ENCODE data around the gene ENTPD7. TPM values are rescaled to one million over a fixed set of nuclear protein-coding genes. Genes with fewer than 3 reads are reported as not detected.

Gene ENTPD7
- 10 to 100 TPM in 3 of 6 donors, 1 to 10 TPM in 3; 2.9 to 12.3 (median 9.3) TPM for total RNA-seq

GRCh38 chr10:99659031-99659867, at the start of gene ENTPD7:
TSS of gene ENTPD7 (plus strand) at chr10:99659509. CDS start at chr10:99659957, 448 bp downstream.
- Histone ChIP-seq H3K27ac (peak within 1 kb of the TSS; percentile 36 to 82 (median 74)), H3K4me1 (peaks cover 10 to 28% (median 15%) of the 10 kb centered on the region in 4 donors), H3K36me3 (peaks cover 0 to 5% (median 0%) of the 10 kb centered on the region in 4 donors), H3K9me3 (no peaks in the 10 kb centered on the region), H3K4me3 (peak within 1 kb of the TSS; percentile 50 to 88 (median 82)), H3K27me3 (no peaks in the 10 kb centered on the region)
- peak; percentile 99 to 100 for ATAC-seq (ENCODE audit: low FRiP score in 2 of 2)
- TF ChIP-seq EP300 (IDR thresholded peaks at IDR 0.05), result no peak
- peak; percentile 38 to 84 (median 80) for TF ChIP-seq CTCF (IDR thresholded peaks at IDR 0.05)
- TF ChIP-seq POLR2AphosphoS5 (IDR thresholded peaks at IDR 0.05), result peak; percentile 18 to 56
- peak in 2 of 4 donors; percentile 29 to 54 for TF ChIP-seq POLR2A (IDR thresholded peaks at IDR 0.05)
- peak; percentile 96 to 99 for DNase-seq
- WGBS, 2 donors, result 0 to 1% methylated on average over 26 to 36 of the region's 71 CpGs

- DNase-seq (no peak), ATAC-seq (ENCODE audit: low FRiP score in 2 of 2) (no peak)
- no peaks in the 10 kb centered on the region for H3K9me3 ChIP-seq
- no peaks in the 10 kb centered on the region for H3K27me3 ChIP-seq
- peaks cover 0 to 65% (median 30%) of the 10 kb centered on the region in 4 donors for H3K36me3 ChIP-seq
- H3K4me1 ChIP-seq, result no peaks in the 10 kb centered on the region
- TF ChIP-seq CTCF (IDR thresholded peaks at IDR 0.05) (no peak), POLR2A (IDR thresholded peaks at IDR 0.05) (no peak), EP300 (IDR thresholded peaks at IDR 0.05) (no peak), POLR2AphosphoS5 (IDR thresholded peaks at IDR 0.05) (no peak)
- H3K27ac ChIP-seq, result no peak overlapping the region
- WGBS, 2 donors, result 92 to 94% methylated on average over 3 of the region's 3 CpGs
- H3K4me3 ChIP-seq, result no peak overlapping the region
These were observed 49.1 kb upstream of the ENTPD7 start for GRCh38 chr10:99610221-99610620.

GRCh38 chr10:99611326-99611725, 48.0 kb upstream of the ENTPD7 start:
- WGBS, 2 donors, result 54 to 68% methylated on average over 4 of the region's 4 CpGs
- no peaks in the 10 kb centered on the region for H3K27me3 ChIP-seq
- peaks cover 0 to 68% (median 30%) of the 10 kb centered on the region in 4 donors for H3K36me3 ChIP-seq
- H3K4me1 ChIP-seq, result peaks cover 0 to 4% (median under 1%) of the 10 kb centered on the region in 4 donors
- H3K4me3 ChIP-seq, result no peak overlapping the region
- no peaks in the 10 kb centered on the region for H3K9me3 ChIP-seq
- TF ChIP-seq CTCF (IDR thresholded peaks at IDR 0.05) (no peak), POLR2A (IDR thresholded peaks at IDR 0.05) (no peak), EP300 (IDR thresholded peaks at IDR 0.05) (no peak), POLR2AphosphoS5 (IDR thresholded peaks at IDR 0.05) (no peak)
- ATAC-seq (ENCODE audit: low FRiP score in 2 of 2) (no peak), DNase-seq (no peak)
- no peak overlapping the region for H3K27ac ChIP-seq

- DNase-seq (no peak), ATAC-seq (ENCODE audit: low FRiP score in 2 of 2) (peak; percentile 66 to 81)
- H3K4me3 ChIP-seq, result no peak overlapping the region
- no peaks in the 10 kb centered on the region for H3K9me3 ChIP-seq
- H3K27ac ChIP-seq, result no peak overlapping the region
- WGBS, 2 donors, result 35 to 40% methylated on average over 7 of the region's 7 CpGs
- peaks cover 0 to 68% (median 30%) of the 10 kb centered on the region in 4 donors for H3K36me3 ChIP-seq
- H3K4me1 ChIP-seq, result peaks cover 8 to 12% (median 10%) of the 10 kb centered on the region in 4 donors
- no peaks in the 10 kb centered on the region for H3K27me3 ChIP-seq
- TF ChIP-seq POLR2AphosphoS5 (IDR thresholded peaks at IDR 0.05) (no peak), CTCF (IDR thresholded peaks at IDR 0.05) (peak; percentile 51 to 77 (median 71))
These were observed 47.0 kb upstream of the ENTPD7 start for GRCh38 chr10:99612167-99612831.

All from upper lobe of left lung (tissue), 6 donors.